Activated CD4-positive, alpha-beta T cell treated with anti-CD3 and anti-CD28 coated beads for 36 hours (primary cell): Measurements from ENCODE around the gene SLC12A6. TPM values are rescaled to one million over a fixed set of nuclear protein-coding genes. Genes with fewer than 3 reads are reported as not detected.

Experiments used
- ATAC-seq: fragments of 200-7000 bp; cut with Tn5 transposase; one replicate; pipeline ENCODE4 v1.10.0; 2021; ENCODE audit warnings: mild to moderate bottlenecking, moderate library complexity
- CTCF ChIA-PET: fragments of 350-600 bp; sonication (Branson Sonifier 250); formaldehyde crosslinking; loops from one replicate; lab custom pipeline; 2021; ENCODE audit warnings: antibody characterized with exemption; lab: Charles Lee
- POLR2A ChIA-PET: fragments of 350-600 bp; sonication (Branson Sonifier 250); formaldehyde crosslinking; loops from one replicate; lab custom pipeline; 2021; ENCODE audit warnings: antibody characterized with exemption, inconsistent platforms; lab: Charles Lee
- DNase-seq: peaks from one replicate; pipeline ENCODE4 v3.0.0-alpha.2; 2020
- H3K27ac Mint-ChIP-seq: one replicate; pipeline ENCODE4 v1.8.0; 2021; ENCODE audit warnings: mixed read lengths
- H3K27me3 Mint-ChIP-seq: one replicate; pipeline ENCODE4 v1.8.0; 2021; ENCODE audit warnings: mixed read lengths
- H3K36me3 Mint-ChIP-seq: one replicate; pipeline ENCODE4 v1.8.0; 2021; ENCODE audit warnings: low read depth, mixed read lengths
- H3K4me1 Mint-ChIP-seq: one replicate; pipeline ENCODE4 v1.8.0; 2021; ENCODE audit warnings: mixed read lengths
- H3K4me3 Mint-ChIP-seq: one replicate; pipeline ENCODE4 v1.8.0; 2021; ENCODE audit warnings: mild to moderate bottlenecking, moderate library complexity, mixed read lengths
- H3K9me3 Mint-ChIP-seq: one replicate; pipeline ENCODE4 v1.8.0; 2021; ENCODE audit warnings: low read depth, mixed read lengths
- intact Hi-C, 2 experiments: fragments of 100-400 bp; cut with DNase I in 1 of 2; cut with micrococcal nuclease in 1 of 2; formaldehyde crosslinking; loops; one replicate each; pipeline versions ENCODE4 v1.14.2 to v1.15.1; 2022 to 2024; cut with DNase I, micrococcal nuclease
- total RNA-seq, 2 experiments: library from RNA; stranded (reverse); gene quantifications; one replicate each; pipeline ENCODE4 v1.2.3, GENCODE V29; 2021

The SLC12A6 gene
- total RNA-seq, 2 experiments from 2014 or later, result 18.2 to 22.1 TPM

DNA sequence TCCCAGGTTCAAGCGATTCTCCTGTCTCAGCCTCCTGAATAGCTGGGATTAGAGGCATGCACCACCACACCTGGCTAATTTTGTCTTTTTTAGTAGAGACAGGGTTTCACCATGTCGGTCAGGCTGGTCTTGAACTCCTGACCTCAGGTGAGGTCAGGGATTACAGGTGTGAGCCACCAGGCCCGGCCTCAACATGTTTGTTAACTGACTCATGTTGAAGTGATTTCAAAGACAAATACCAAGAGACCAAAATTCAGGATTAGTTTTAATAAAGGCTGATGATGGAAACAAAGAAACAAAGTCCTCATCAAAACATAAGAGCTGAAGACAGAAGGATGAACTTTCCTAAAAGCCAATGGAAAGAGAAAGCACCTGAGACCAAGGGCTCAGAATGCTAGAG lies 36.5 kb downstream of the SLC12A6 start:
- no peaks in the 10 kb centered on the region for H3K27me3 Mint-ChIP-seq
- intact Hi-C loops, result no loop called here
- peaks cover 15% of the 10 kb centered on the region for H3K36me3 Mint-ChIP-seq
- DNase-seq (no peak), ATAC-seq (no peak)
- no peaks in the 10 kb centered on the region for H3K9me3 Mint-ChIP-seq
- ChIA-PET POLR2A (no interaction called here), CTCF (no interaction called here)
- H3K4me3 Mint-ChIP-seq, result no peak overlapping the region
- no peak overlapping the region for H3K27ac Mint-ChIP-seq
- H3K4me1 Mint-ChIP-seq, result peaks cover 46% of the 10 kb centered on the region

GRCh38 chr15:34297059-34297458 lies 40.5 kb downstream of the SLC12A6 start:
- intact Hi-C loops, result no loop called here
- no peaks in the 10 kb centered on the region for H3K27me3 Mint-ChIP-seq
- H3K9me3 Mint-ChIP-seq, result no peaks in the 10 kb centered on the region
- H3K27ac Mint-ChIP-seq, result no peak overlapping the region
- POLR2A ChIA-PET, result no interaction called here
- CTCF ChIA-PET, result interaction anchor here (0.9 kb wide), 1 partner anchor 218 kb away, joined by 3 read pairs; no protein-coding TSS in a partner anchor
- peaks cover 20% of the 10 kb centered on the region for H3K36me3 Mint-ChIP-seq
- H3K4me1 Mint-ChIP-seq, result peaks cover 32% of the 10 kb centered on the region
- no peak overlapping the region for H3K4me3 Mint-ChIP-seq
- no peak for DNase-seq
- ATAC-seq, result no peak

- Mint-ChIP-seq H3K27me3 (no peaks in the 10 kb centered on the region), H3K27ac (no peak overlapping the region), H3K36me3 (peaks cover 23% of the 10 kb centered on the region), H3K9me3 (no peaks in the 10 kb centered on the region), H3K4me1 (peaks cover 22% of the 10 kb centered on the region), H3K4me3 (no peak overlapping the region)
- ChIA-PET POLR2A (no interaction called here), CTCF (interaction anchor here (0.8 to 1.2 kb wide), 2 partner anchors 9 to 52 kb away, joined by 3 read pairs; no protein-coding TSS in a partner anchor)
- intact Hi-C loops, result no loop called here
- DNase-seq, result no peak
- no peak for ATAC-seq
Measured at GRCh38 chr15:34292621-34293020, 45.0 kb downstream of the SLC12A6 start.

- Mint-ChIP-seq H3K27ac (peak overlapping the region; percentile 71), H3K4me1 (peaks cover 22% of the 10 kb centered on the region), H3K36me3 (peaks cover 2% of the 10 kb centered on the region), H3K27me3 (no peaks in the 10 kb centered on the region), H3K4me3 (no peak overlapping the region), H3K9me3 (peaks cover 3% of the 10 kb centered on the region)
- ATAC-seq (peak; percentile 53), DNase-seq (no peak)
- intact Hi-C loops, result loop anchor here in 1 of 2 experiments (5.0 kb wide), 1 partner anchor 37 kb away; no protein-coding TSS in a partner anchor
- ChIA-PET POLR2A (no interaction called here), CTCF (interaction anchor here (0.9 to 1.4 kb wide), 4 partner anchors 9 to 303 kb away, joined by 3 to 4 read pairs (median 4); no protein-coding TSS in a partner anchor)
Measured at GRCh38 chr15:34284937-34285336, 52.6 kb downstream of the SLC12A6 start.

GRCh38 chr15:34282384-34282783 lies 55.2 kb downstream of the SLC12A6 start:
- Mint-ChIP-seq H3K4me1 (peaks cover 29% of the 10 kb centered on the region), H3K27me3 (no peaks in the 10 kb centered on the region), H3K36me3 (peaks cover 2% of the 10 kb centered on the region), H3K4me3 (no peak overlapping the region), H3K27ac (no peak overlapping the region), H3K9me3 (peaks cover 3% of the 10 kb centered on the region)
- intact Hi-C loops, result loop anchor here in 1 of 2 experiments (5.0 kb wide), 1 partner anchor 40 kb away; no protein-coding TSS in a partner anchor
- ChIA-PET CTCF (interaction anchor here (0.8 to 1.0 kb wide), 2 partner anchors 12 to 39 kb away, joined by 3 read pairs; no protein-coding TSS in a partner anchor), POLR2A (no interaction called here)
- no peak for ATAC-seq
- DNase-seq, result no peak

GRCh38 chr15:34280193-34280592 lies 57.4 kb downstream of the SLC12A6 start:
- CTCF ChIA-PET, result interaction anchor here (1.1 to 1.5 kb wide), 2 partner anchors 8 to 11 kb away, joined by 3 read pairs; no protein-coding TSS in a partner anchor
- Mint-ChIP-seq H3K36me3 (peaks cover under 1% of the 10 kb centered on the region), H3K9me3 (peaks cover 3% of the 10 kb centered on the region), H3K27ac (no peak overlapping the region), H3K4me3 (no peak overlapping the region), H3K4me1 (peaks cover 31% of the 10 kb centered on the region), H3K27me3 (no peaks in the 10 kb centered on the region)
- no peak for DNase-seq
- ATAC-seq, result no peak
- POLR2A ChIA-PET, result no interaction called here
- intact Hi-C loops, result loop anchor here in 1 of 2 experiments (5.0 kb wide), 1 partner anchor 42 kb away; no protein-coding TSS in a partner anchor

DNA sequence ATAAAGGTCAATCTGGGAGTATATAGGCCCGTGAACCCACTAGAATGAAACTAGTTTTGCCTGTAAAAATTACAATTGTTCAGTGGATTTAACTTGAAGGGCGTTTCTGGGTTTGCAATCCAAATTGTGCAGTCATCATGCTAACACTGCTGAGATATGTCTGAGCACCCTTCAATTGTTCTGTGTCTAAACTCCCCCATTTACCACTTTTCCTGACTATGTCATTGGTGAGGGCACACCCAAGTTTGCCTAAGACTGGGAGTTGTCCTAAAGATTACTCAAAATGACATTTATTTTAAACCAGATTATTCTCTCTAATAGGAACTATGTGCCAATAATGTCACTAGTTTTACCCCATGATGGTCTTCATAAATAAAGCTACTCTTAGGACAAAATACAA lies 58.2 kb downstream of the SLC12A6 start:
- no peaks in the 10 kb centered on the region for H3K27me3 Mint-ChIP-seq
- ATAC-seq, result no peak
- CTCF ChIA-PET, result no interaction called here
- peaks cover 6% of the 10 kb centered on the region for H3K36me3 Mint-ChIP-seq
- H3K4me1 Mint-ChIP-seq, result peaks cover 26% of the 10 kb centered on the region
- POLR2A ChIA-PET, result no interaction called here
- intact Hi-C loops, result no loop called here
- peaks cover 3% of the 10 kb centered on the region for H3K9me3 Mint-ChIP-seq
- H3K27ac Mint-ChIP-seq, result no peak overlapping the region
- no peak for DNase-seq
- H3K4me3 Mint-ChIP-seq, result no peak overlapping the region

DNA sequence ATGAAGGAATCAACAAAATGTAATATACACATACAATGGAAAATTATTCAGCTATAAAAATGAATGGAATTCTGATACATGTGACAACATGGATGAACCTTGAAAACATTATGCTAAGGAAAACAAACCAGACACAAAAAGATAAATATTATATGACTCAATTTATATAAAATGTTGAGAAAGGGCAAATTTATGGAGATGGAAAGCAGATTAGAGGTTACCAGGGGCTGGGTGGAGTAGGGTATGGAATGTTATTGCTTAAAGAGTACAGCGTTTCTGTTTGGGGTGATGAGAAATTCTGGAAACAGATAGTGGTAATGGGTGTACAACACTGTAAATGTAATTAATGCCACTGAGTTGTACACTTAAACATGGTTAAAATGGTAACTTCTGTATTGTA lies 61.9 kb downstream of the SLC12A6 start:
- no peak overlapping the region for H3K27ac Mint-ChIP-seq
- no peaks in the 10 kb centered on the region for H3K27me3 Mint-ChIP-seq
- peaks cover 14% of the 10 kb centered on the region for H3K36me3 Mint-ChIP-seq
- no peak for DNase-seq
- no peak for ATAC-seq
- CTCF ChIA-PET, result interaction anchor here (1.1 to 1.7 kb wide), 2 partner anchors 9 to 34 kb away, joined by 3 to 4 read pairs; no protein-coding TSS in a partner anchor
- H3K9me3 Mint-ChIP-seq, result peaks cover under 1% of the 10 kb centered on the region
- intact Hi-C loops, result no loop called here
- H3K4me3 Mint-ChIP-seq, result no peak overlapping the region
- POLR2A ChIA-PET, result interaction anchor here (0.6 kb wide), 1 partner anchor 10 kb away, joined by 3 read pairs; no protein-coding TSS in a partner anchor
- H3K4me1 Mint-ChIP-seq, result peaks cover 26% of the 10 kb centered on the region

DNA sequence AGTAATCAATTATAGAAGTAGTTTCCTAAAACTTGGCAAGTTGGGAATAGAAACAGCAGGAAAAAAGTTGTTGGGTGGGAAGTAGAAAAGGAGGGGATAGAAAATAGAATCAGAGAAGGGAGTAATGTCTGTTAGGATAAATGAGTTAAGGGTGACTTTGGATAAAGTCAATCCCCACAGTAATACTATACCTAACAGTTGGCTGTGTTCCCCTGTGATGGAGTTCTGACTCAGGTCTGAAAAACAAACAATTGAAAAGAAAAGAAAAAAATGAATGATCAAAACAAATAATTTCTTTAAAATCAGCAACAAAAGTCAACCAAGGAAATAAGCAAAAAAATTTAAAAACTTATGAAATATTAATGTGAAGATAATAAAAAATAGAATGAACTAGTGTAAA lies 62.4 kb downstream of the SLC12A6 start:
- ATAC-seq, result no peak
- POLR2A ChIA-PET, result no interaction called here
- H3K27ac Mint-ChIP-seq, result no peak overlapping the region
- H3K4me3 Mint-ChIP-seq, result no peak overlapping the region
- intact Hi-C loops, result no loop called here
- peaks cover 15% of the 10 kb centered on the region for H3K36me3 Mint-ChIP-seq
- peaks cover 21% of the 10 kb centered on the region for H3K4me1 Mint-ChIP-seq
- no peak for DNase-seq
- H3K27me3 Mint-ChIP-seq, result no peaks in the 10 kb centered on the region
- CTCF ChIA-PET, result interaction anchor here (1.7 kb wide), 1 partner anchor 34 kb away, joined by 4 read pairs; no protein-coding TSS in a partner anchor
- no peaks in the 10 kb centered on the region for H3K9me3 Mint-ChIP-seq

GRCh38 chr15:34271493-34271892 lies 66.1 kb downstream of the SLC12A6 start:
- Mint-ChIP-seq H3K9me3 (no peaks in the 10 kb centered on the region), H3K4me1 (peaks cover 19% of the 10 kb centered on the region), H3K4me3 (no peak overlapping the region), H3K27me3 (no peaks in the 10 kb centered on the region), H3K36me3 (peaks cover 18% of the 10 kb centered on the region), H3K27ac (no peak overlapping the region)
- intact Hi-C loops, result loop anchor here in 1 of 2 experiments (5.0 kb wide), 1 partner anchor 46 kb away; no protein-coding TSS in a partner anchor
- ChIA-PET CTCF (interaction anchor here (0.7 kb wide), 1 partner anchor 9 kb away, joined by 3 read pairs; no protein-coding TSS in a partner anchor), POLR2A (no interaction called here)
- DNase-seq (no peak), ATAC-seq (no peak)

GRCh38 chr15:34266751-34267150 lies 70.8 kb downstream of the SLC12A6 start:
- no peak for ATAC-seq
- CTCF ChIA-PET, result no interaction called here
- intact Hi-C loops, result no loop called here
- Mint-ChIP-seq H3K36me3 (peaks cover 9% of the 10 kb centered on the region), H3K27me3 (no peaks in the 10 kb centered on the region), H3K4me3 (no peak overlapping the region), H3K27ac (no peak overlapping the region), H3K9me3 (no peaks in the 10 kb centered on the region), H3K4me1 (peaks cover 16% of the 10 kb centered on the region)
- POLR2A ChIA-PET, result no interaction called here
- no peak for DNase-seq

- peaks cover 13% of the 10 kb centered on the region for H3K4me1 Mint-ChIP-seq
- no peaks in the 10 kb centered on the region for H3K27me3 Mint-ChIP-seq
- no peaks in the 10 kb centered on the region for H3K9me3 Mint-ChIP-seq
- intact Hi-C loops, result no loop called here
- POLR2A ChIA-PET, result no interaction called here
- ATAC-seq, result no peak
- DNase-seq, result no peak
- CTCF ChIA-PET, result interaction anchor here (0.6 kb wide), 1 partner anchor 593 kb away, joined by 6 read pairs; no protein-coding TSS in a partner anchor
- H3K4me3 Mint-ChIP-seq, result no peak overlapping the region
- peaks cover 3% of the 10 kb centered on the region for H3K36me3 Mint-ChIP-seq
- no peak overlapping the region for H3K27ac Mint-ChIP-seq
Measured at GRCh38 chr15:34264076-34264475, 73.5 kb downstream of the SLC12A6 start.
